MM.1S (cell line): Measurements from ENCODE around the gene CHSY1.

Experiments
- DNase-seq: peaks from one replicate; pipeline ENCODE4 v3.0.0-alpha.2; 2015
- H2AFZ ChIP-seq: fragments of 300-600 bp; sonication (generic); 2 replicates; pipeline ENCODE4 v1.6.0; 2016; ENCODE audit warnings: antibody characterized with exemption, low read length
- H3F3A ChIP-seq: fragments of 300-600 bp; sonication (generic); 2 replicates; pipeline ENCODE4 v1.6.1; 2016; ENCODE audit warnings: mild to moderate bottlenecking, antibody characterized with exemption, low read length, moderate library complexity, mixed read lengths; ENCODE audit not compliant: insufficient read depth
- H3K27ac ChIP-seq: fragments of 300-600 bp; sonication (generic); 2 replicates; pipeline ENCODE4 v1.5.1; 2016; ENCODE audit warnings: mild to moderate bottlenecking, low read length
- H3K27me3 ChIP-seq: fragments of 300-600 bp; sonication (generic); replicated peaks from 2 replicates; pipeline ENCODE4 v1.6.0; 2016; ENCODE audit warnings: low read length; ENCODE audit not compliant: insufficient read depth
- H3K36me3 ChIP-seq: fragments of 300-600 bp; sonication (generic); replicated peaks from 2 replicates; pipeline ENCODE4 v1.6.1; 2016; ENCODE audit warnings: mild to moderate bottlenecking, low read length, mixed read lengths; ENCODE audit not compliant: insufficient read depth
- H3K4me1 ChIP-seq: fragments of 300-600 bp; sonication (generic); 2 replicates; pipeline ENCODE4 v1.6.1; 2016; ENCODE audit warnings: low read length, mixed read lengths
- H3K4me2 ChIP-seq: fragments of 300-600 bp; sonication (generic); 2 replicates; pipeline ENCODE4 v1.6.0; 2016; ENCODE audit warnings: low read depth, low read length
- H3K4me3 ChIP-seq: fragments of 300-600 bp; sonication (generic); 2 replicates; pipeline ENCODE4 v1.5.1; 2016; ENCODE audit warnings: low read length, mixed read lengths
- H3K79me2 ChIP-seq: fragments of 300-600 bp; sonication (generic); 2 replicates; pipeline ENCODE4 v1.6.1; 2016; ENCODE audit warnings: mixed run types, low read length, mixed read lengths
- H3K9ac ChIP-seq: fragments of 300-600 bp; sonication (generic); 2 replicates; pipeline ENCODE4 v1.6.1; 2016; ENCODE audit warnings: low read length, mixed read lengths
- H3K9me2 ChIP-seq: fragments of 300-600 bp; sonication (generic); replicated peaks from 2 replicates; pipeline ENCODE4 v1.6.1; 2016; ENCODE audit warnings: mild to moderate bottlenecking, low read length, mixed read lengths; ENCODE audit not compliant: insufficient read depth
- H3K9me3 ChIP-seq: fragments of 300-600 bp; sonication (generic); replicated peaks from 2 replicates; pipeline ENCODE4 v1.6.1; 2016; ENCODE audit warnings: mild to moderate bottlenecking, low read length, mixed read lengths; ENCODE audit not compliant: insufficient read depth
- H4K20me1 ChIP-seq: fragments of 300-600 bp; sonication (generic); 2 replicates; pipeline ENCODE4 v1.6.1; 2016; ENCODE audit warnings: mild to moderate bottlenecking, low read length, moderate library complexity, mixed read lengths; ENCODE audit not compliant: insufficient read depth
- CTCF ChIP-seq: fragments of 300-600 bp; sonication (generic); IDR thresholded peaks from 2 replicates; pipeline ENCODE4 v1.5.1; 2016; ENCODE audit warnings: antibody characterized with exemption, low read length, mixed read lengths
- EZH2 ChIP-seq: fragments of 300-600 bp; sonication (generic); optimal IDR thresholded peaks from 2 replicates; pipeline ENCODE3; 2017; ENCODE audit warnings: low read depth, mild to moderate bottlenecking, antibody characterized with exemption, low read length, mixed read lengths
- EZH2phosphoT487 ChIP-seq: fragments of 300-600 bp; sonication (generic); IDR thresholded peaks from 2 replicates; pipeline ENCODE4 v1.6.1; 2018; ENCODE audit warnings: antibody characterized with exemption, low read length

Gene CHSY1

GRCh38 chr15:101277943-101278564, 26.2 kb upstream of the CHSY1 start:
- H3K27ac ChIP-seq = no peak overlapping the region
- H4K20me1 ChIP-seq = no peaks in the 10 kb centered on the region
- H3K4me3 ChIP-seq = peak overlapping the region; percentile 59
- H3K9me2 ChIP-seq = no peaks in the 10 kb centered on the region
- H3K36me3 ChIP-seq = peaks cover 29% of the 10 kb centered on the region
- H3F3A ChIP-seq = peaks cover 43% of the 10 kb centered on the region
- H3K27me3 ChIP-seq = no peaks in the 10 kb centered on the region
- H2AFZ ChIP-seq = no peak overlapping the region
- peak overlapping the region; percentile 82 for H3K4me2 ChIP-seq
- no peaks in the 10 kb centered on the region for H3K9me3 ChIP-seq
- no peak for TF ChIP-seq EZH2phosphoT487
- no peak for TF ChIP-seq CTCF
- no peak for TF ChIP-seq EZH2
- H3K79me2 ChIP-seq = peaks cover 47% of the 10 kb centered on the region
- peaks cover 13% of the 10 kb centered on the region for H3K4me1 ChIP-seq
- no peak overlapping the region for H3K9ac ChIP-seq
- DNase-seq = no peak

GRCh38 chr15:101277038-101277822, 25.4 kb upstream of the CHSY1 start, which contains the start of gene SELENOS:
TSS of gene SELENOS (minus strand) at chr15:101277485. CDS start at chr15:101277417, 68 bp downstream.
- Histone ChIP-seq H3K79me2 (peaks cover 48% of the 10 kb centered on the region), H3K36me3 (peaks cover 35% of the 10 kb centered on the region), H2AFZ (peak within 1 kb of the TSS; percentile 28), H3K9me2 (no peaks in the 10 kb centered on the region), H4K20me1 (no peaks in the 10 kb centered on the region), H3K27ac (peak within 1 kb of the TSS; percentile 90), H3K9me3 (no peaks in the 10 kb centered on the region), H3K4me2 (peak within 1 kb of the TSS; percentile 82), H3F3A (peaks cover 43% of the 10 kb centered on the region), H3K4me1 (peaks cover 13% of the 10 kb centered on the region), H3K27me3 (no peaks in the 10 kb centered on the region), H3K4me3 (peak within 1 kb of the TSS; percentile 97), H3K9ac (peak within 1 kb of the TSS; percentile 99)
- TF ChIP-seq EZH2 = no peak
- TF ChIP-seq CTCF = no peak
- no peak for TF ChIP-seq EZH2phosphoT487
- DNase-seq = peak; percentile 94

GRCh38 chr15:101276501-101277037, 24.7 kb upstream of the CHSY1 start:
- H3K9me2 ChIP-seq = no peaks in the 10 kb centered on the region
- DNase-seq = peak; percentile 83
- peaks cover 46% of the 10 kb centered on the region for H3F3A ChIP-seq
- H3K9me3 ChIP-seq = no peaks in the 10 kb centered on the region
- H3K27ac ChIP-seq = peak overlapping the region; percentile 90
- peaks cover 35% of the 10 kb centered on the region for H3K36me3 ChIP-seq
- peak overlapping the region; percentile 99 for H3K9ac ChIP-seq
- peak overlapping the region; percentile 75 for H3K4me2 ChIP-seq
- H3K4me3 ChIP-seq = peak overlapping the region; percentile 97
- no peaks in the 10 kb centered on the region for H4K20me1 ChIP-seq
- no peaks in the 10 kb centered on the region for H3K27me3 ChIP-seq
- peaks cover 13% of the 10 kb centered on the region for H3K4me1 ChIP-seq
- H2AFZ ChIP-seq = peak overlapping the region; percentile 8
- H3K79me2 ChIP-seq = peaks cover 49% of the 10 kb centered on the region
- no peak for TF ChIP-seq EZH2phosphoT487
- no peak for TF ChIP-seq EZH2
- TF ChIP-seq CTCF = peak; percentile 52
